ENCODE results near the gene BAG5.

BAG5 gene

DNA sequence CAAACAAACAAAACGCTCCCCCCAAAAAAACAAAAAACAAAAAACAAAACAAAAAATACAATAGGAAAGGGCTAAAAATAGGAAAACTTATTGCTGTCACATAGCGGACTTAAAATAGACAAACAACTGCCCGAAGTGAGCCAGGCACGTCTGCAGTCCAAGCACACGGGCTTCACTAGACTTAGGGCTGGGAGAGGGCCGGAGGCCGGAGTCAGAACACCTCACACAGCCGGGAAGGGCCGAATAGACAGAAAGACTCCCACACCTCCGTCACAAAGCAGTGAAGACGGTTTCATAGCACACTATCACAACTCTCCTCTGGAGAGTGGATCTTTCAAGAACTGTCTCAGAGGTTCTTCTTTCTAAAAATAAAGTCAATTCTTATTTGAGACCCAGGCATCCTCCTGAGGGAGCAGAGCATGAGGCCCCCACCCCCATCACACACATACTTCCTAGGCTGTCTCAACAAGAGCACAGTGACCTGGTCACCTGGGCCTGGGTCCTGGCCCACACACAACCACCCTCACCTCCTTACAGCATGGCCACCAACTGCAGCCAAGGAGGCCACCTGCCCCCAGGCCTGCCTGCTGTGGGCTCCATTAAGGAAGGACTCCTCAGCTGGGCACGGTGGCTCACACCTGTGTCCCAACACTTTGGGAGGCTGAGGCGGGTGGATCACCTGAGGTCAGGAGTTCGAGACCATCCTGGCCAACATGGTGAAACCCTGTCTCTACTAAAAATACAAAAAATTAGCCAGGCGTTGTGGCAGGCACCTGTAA lies 6.7 kb downstream of the BAG5 start:
- TF ChIP-seq GATA2 (IDR thresholded peaks at IDR 0.05; ENCODE audit: low read depth, low read length) (no peak), GATA3 (IDR thresholded peaks at IDR 0.05; ENCODE audit: low read depth, low read length) (no peak)

DNA sequence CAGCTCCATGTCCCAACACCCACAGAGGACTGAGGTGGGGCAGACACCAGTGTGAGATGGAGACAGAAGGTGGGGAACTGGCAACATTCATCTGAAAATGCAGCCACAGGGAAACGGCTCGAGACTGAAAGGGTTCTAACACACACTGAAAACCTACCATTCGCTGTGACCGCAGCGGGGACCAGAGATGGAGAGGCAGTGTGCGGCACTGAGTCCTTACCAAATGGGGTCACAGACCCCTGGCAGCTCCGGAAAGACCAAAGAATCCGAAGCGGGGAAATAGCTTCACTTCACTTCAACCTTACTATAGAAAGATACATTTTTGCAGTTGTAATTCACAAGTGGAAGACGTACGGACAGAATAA lies 9.6 kb downstream of the BAG5 start:
- TF ChIP-seq GATA2 (IDR thresholded peaks at IDR 0.05; ENCODE audit: low read depth, low read length) (no peak), GATA3 (IDR thresholded peaks at IDR 0.05; ENCODE audit: low read depth, low read length) (no peak)

DNA sequence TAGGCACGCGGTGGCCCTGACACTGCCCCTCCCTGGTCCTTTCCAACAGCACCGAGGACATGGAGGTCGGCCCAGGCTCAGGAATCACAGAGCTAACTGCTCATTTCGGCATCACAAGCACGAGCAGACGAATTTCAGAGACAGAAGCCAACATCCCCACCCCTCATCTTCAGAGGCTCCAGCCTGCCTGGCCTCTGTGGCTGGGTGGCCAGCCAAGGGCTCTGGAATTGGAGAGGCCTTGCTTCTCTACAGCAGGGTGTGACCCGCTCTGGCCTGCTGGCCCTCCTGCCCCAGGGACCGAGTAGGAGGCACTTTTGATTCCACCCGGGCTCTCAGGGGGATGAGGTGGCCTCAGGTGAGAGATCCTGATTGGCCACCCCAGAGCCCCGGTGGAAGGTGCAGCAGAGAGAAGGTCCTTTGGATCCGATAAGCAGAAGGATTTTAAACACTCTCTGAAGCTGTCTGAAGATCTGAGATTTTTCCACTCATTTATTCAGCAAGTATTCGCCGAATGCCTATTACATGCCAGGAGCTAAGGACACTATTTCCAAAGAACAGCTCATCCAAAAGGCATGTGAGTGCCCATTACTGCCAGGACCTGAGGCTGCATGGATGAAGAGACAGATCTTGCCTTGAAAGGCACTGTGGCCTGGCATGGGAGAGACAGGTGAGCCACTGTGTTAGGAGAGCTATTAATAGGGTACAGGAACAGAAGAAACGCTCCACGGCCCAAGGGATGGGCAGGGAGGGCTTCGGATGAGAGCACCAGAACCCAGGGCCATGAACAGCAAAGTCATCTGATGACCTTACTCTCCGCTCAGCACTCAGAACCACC lies 10.2 kb downstream of the BAG5 start:
- TF ChIP-seq GATA3 (IDR thresholded peaks at IDR 0.05; ENCODE audit: low read depth, low read length) (no peak), GATA2 (IDR thresholded peaks at IDR 0.05; ENCODE audit: low read depth, low read length) (no peak)

DNA sequence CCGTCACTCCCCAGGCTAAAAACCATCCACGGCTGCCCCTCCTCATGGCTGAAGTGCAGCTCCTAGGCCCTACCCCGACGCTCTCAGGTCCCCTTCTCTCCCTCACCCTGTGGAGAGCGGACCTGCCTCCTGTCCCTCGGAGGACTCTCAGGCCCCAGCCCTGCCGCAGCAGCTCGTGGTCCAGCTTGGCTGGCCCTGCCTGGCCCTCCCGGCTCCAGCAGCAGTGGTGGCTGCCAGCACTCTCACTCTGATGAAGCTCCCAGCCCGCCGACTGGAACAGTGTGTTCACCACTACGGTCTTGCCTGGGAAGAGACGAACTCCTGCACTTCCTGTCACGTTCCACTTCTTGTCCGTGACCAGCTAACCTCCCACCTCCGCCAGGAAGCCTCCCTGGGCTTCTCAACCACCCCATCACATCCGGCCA lies 11.1 kb downstream of the BAG5 start:
- no peak for TF ChIP-seq GATA3 (IDR thresholded peaks at IDR 0.05; ENCODE audit: low read depth, low read length)
- TF ChIP-seq GATA2 (IDR thresholded peaks at IDR 0.05; ENCODE audit: low read depth, low read length): no peak

DNA sequence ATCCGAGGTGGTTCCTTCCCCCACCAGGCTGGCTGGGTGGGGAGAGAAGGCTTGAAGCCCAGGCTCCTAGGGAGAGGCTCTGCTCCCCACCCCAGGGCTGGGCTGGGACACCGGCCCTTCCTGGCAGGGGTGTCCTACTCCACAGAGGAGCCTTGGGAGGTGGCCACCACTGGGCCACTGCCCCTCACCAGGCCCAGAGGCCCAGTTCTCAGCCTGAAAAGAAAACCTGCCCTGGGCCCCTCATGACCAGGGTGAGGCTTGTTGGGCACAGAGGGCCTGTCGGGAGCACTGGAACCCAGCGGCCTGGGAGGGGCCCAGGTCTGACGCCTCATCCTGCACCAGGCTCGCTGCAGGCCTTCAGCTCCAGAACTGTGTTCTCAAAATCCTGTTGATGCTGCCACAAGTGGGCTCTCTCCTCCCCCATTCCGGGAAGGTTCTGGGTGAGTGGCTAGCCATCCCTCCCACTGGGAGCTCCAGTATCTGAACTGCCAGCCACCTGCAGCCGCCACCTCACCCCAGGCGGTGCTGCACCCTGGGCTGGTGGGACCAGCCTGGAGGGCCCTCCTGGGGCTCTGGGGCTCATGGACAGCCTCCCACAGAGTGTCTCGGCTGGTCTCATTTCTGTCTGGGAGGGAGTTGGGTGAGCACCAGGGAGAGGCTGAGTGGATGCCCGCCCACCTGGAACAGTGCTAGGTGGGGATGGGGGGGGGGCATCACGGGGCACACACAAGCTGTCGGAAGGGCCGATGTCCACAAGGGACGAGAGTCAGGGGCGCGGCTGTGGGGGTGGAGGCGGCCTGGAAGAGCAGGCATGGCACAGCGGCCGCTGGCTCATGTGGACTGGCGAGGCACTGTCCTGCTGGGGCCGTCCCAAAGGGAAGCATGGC lies 11.8 kb downstream of the BAG5 start:
- no peak for TF ChIP-seq GATA2 (IDR thresholded peaks at IDR 0.05; ENCODE audit: low read depth, low read length)

- TF ChIP-seq GATA2 (IDR thresholded peaks at IDR 0.05; ENCODE audit: low read depth, low read length) (no peak), GATA3 (IDR thresholded peaks at IDR 0.05; ENCODE audit: low read depth, low read length) (no peak)
These were observed 12.8 kb downstream of the BAG5 start for GRCh38 chr14:103549361-103550311.

- TF ChIP-seq GATA2 (IDR thresholded peaks at IDR 0.05; ENCODE audit: low read depth, low read length) (no peak), GATA3 (IDR thresholded peaks at IDR 0.05; ENCODE audit: low read depth, low read length) (no peak)
These were observed 13.8 kb downstream of the BAG5 start for GRCh38 chr14:103548463-103549351.

DNA sequence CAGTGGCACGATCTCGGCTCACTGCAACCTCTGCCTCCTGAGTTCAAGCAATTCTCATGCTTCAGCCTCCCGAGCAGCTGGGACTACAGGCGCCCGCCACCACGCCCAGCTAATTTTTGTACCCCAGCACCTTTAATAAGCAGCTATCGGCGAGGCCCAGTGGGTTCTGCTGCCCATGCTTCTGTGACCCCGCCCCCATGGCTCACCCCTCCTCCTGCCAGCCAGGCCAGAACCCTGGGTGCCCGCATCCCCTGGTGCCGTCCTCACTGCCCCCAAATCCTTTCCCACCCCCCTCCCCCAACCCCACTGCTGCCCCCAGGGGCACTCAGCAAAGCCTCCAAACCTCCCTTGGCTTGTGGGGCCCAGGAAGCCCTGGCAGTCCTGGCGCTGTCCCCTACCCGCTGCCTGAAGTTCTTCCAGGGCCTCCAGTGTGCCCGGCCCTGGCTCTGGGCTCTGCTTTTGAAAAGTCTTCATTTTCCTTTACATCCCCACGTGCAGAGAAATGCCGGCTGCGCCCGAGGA lies 14.5 kb downstream of the BAG5 start:
- TF ChIP-seq GATA3 (IDR thresholded peaks at IDR 0.05; ENCODE audit: low read depth, low read length) (no peak), GATA2 (IDR thresholded peaks at IDR 0.05; ENCODE audit: low read depth, low read length) (no peak)

- TF ChIP-seq GATA2 (IDR thresholded peaks at IDR 0.05; ENCODE audit: low read depth, low read length) (no peak), GATA3 (IDR thresholded peaks at IDR 0.05; ENCODE audit: low read depth, low read length) (no peak)
These were observed 15.0 kb downstream of the BAG5 start for GRCh38 chr14:103547455-103547940.

DNA sequence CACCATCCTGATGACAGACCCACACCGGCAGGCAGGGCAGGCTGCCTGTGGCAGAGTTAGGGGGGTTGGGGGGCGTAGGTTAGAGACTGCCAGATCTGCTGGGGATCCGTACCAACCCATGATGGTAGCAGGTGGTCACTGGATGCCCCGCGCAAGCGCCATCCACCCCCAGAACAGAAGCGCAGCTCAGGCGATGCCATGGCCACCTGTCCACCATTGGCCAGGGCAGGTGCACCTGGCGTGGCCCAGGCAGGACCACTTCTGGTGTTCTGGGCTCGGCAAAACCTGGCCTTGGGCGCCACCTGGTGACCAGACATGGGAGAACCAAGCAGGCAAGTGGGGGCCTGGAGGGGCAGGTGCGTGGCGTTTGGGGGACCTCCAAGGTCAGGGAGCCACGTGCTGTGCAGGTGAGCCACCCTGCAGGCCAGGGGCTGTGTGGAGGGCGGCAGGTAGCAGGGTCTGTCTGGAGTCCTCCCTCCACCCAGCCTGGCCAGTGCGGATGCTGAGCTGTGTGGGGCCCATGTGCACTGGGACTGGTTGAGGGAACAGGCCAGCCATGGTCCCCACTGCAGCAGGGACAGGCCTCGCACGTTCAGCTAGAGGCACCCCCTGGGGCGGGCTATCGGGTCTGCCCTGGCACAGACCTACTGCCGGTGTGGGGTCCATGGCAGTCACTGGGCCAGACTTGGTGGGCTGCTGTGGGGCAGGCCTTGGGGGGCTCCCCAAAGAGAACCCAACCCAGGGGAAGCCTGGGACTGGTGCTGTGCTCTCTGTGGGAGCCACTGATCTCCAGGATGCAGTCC lies 15.6 kb downstream of the BAG5 start:
- TF ChIP-seq GATA3 (IDR thresholded peaks at IDR 0.05; ENCODE audit: low read depth, low read length) (no peak), GATA2 (IDR thresholded peaks at IDR 0.05; ENCODE audit: low read depth, low read length) (no peak)

All from SH-SY5Y (cell line).